Endothelial cell (in vitro differentiated cells): ENCODE data around the gene SH3BGRL. TPM values are rescaled to one million over a fixed set of nuclear protein-coding genes. Genes with fewer than 3 reads are reported as not detected.
"Not testable (repeated sequence)": the region's sequence is repeated elsewhere in the genome, so short reads cannot be mapped to it uniquely, and the experiment has no call there.

Experiments used
- DNase-seq: peaks from one replicate; pipeline ENCODE4 v3.0.0; 2021; ENCODE audit warnings: low spot score
- H3K27ac Mint-ChIP-seq: one replicate; pipeline ENCODE4 v1.8.0; 2021; ENCODE audit warnings: mixed read lengths, inconsistent platforms; ENCODE audit not compliant: unreplicated experiment
- H3K27me3 Mint-ChIP-seq: one replicate; pipeline ENCODE4 v1.8.0; 2021; ENCODE audit warnings: mild to moderate bottlenecking, moderate library complexity, mixed read lengths, inconsistent platforms; ENCODE audit not compliant: unreplicated experiment
- H3K36me3 Mint-ChIP-seq: one replicate; pipeline ENCODE4 v1.8.0; 2021; ENCODE audit warnings: mild to moderate bottlenecking, low read depth, mixed read lengths, inconsistent platforms; ENCODE audit not compliant: unreplicated experiment
- H3K4me1 Mint-ChIP-seq: one replicate; pipeline ENCODE4 v1.8.0; 2021; ENCODE audit warnings: mild to moderate bottlenecking, mixed read lengths, inconsistent platforms; ENCODE audit not compliant: unreplicated experiment
- H3K4me3 Mint-ChIP-seq: one replicate; pipeline ENCODE4 v1.8.0; 2021; ENCODE audit warnings: mild to moderate bottlenecking, mixed read lengths, inconsistent platforms; ENCODE audit not compliant: unreplicated experiment
- H3K9me3 Mint-ChIP-seq: one replicate; pipeline ENCODE4 v1.8.0; 2021; ENCODE audit warnings: mixed read lengths, inconsistent platforms; ENCODE audit not compliant: unreplicated experiment
- CTCF ChIP-seq: fragments of 200-600 bp; sonication (generic); IDR thresholded peaks from one replicate; pipeline ENCODE4 v1.5.0; 2021; ENCODE audit warnings: antibody characterized with exemption; ENCODE audit not compliant: unreplicated experiment
- total RNA-seq: library from RNA; stranded (reverse); fragmentation: NEBNext Ultra II Directional; extraction: Animal tissue kit (Norgen Biotek cat#: 25700); gene quantifications from one replicate; pipeline ENCODE4 v1.2.1, GENCODE V29; 2021; ENCODE audit not compliant: unreplicated experiment

The SH3BGRL gene
- total RNA-seq, 1 donor from 2014 or later, result 127 TPM

GRCh38 chrX:81308086-81308829 is 106.4 kb downstream of the SH3BGRL start:
- no peak for DNase-seq
- Mint-ChIP-seq H3K9me3 (no peaks in the 10 kb centered on the region), H3K36me3 (no peaks in the 10 kb centered on the region), H3K4me3 (no peak overlapping the region), H3K4me1 (no peaks in the 10 kb centered on the region), H3K27me3 (peaks cover 4% of the 10 kb centered on the region), H3K27ac (no peak overlapping the region)
- TF ChIP-seq CTCF, result no peak

- Mint-ChIP-seq H3K27ac (no peak overlapping the region), H3K4me1 (no peaks in the 10 kb centered on the region), H3K9me3 (no peaks in the 10 kb centered on the region), H3K36me3 (peaks cover 4% of the 10 kb centered on the region), H3K4me3 (no peak overlapping the region), H3K27me3 (peaks cover 3% of the 10 kb centered on the region)
- no peak for TF ChIP-seq CTCF
- DNase-seq, result no peak
Observed at GRCh38 chrX:81316163-81316562, 114.3 kb downstream of the SH3BGRL start.

- DNase-seq, H3K36me3 Mint-ChIP-seq, H3K27me3 Mint-ChIP-seq, H3K27ac Mint-ChIP-seq, H3K9me3 Mint-ChIP-seq, H3K4me1 Mint-ChIP-seq, H3K4me3 Mint-ChIP-seq: not testable (repeated sequence)
Observed at GRCh38 chrX:81331653-81332052, 129.8 kb downstream of the SH3BGRL start.

GRCh38 chrX:81336455-81337152 is 134.7 kb downstream of the SH3BGRL start:
- no peaks in the 10 kb centered on the region for H3K9me3 Mint-ChIP-seq
- H3K36me3 Mint-ChIP-seq, result no peaks in the 10 kb centered on the region
- no peak for DNase-seq

GRCh38 chrX:81337805-81338204 is 135.9 kb downstream of the SH3BGRL start:
- no peak for DNase-seq
- Mint-ChIP-seq H3K9me3 (no peaks in the 10 kb centered on the region), H3K4me1 (peaks cover 2% of the 10 kb centered on the region), H3K36me3 (no peaks in the 10 kb centered on the region), H3K27ac (no peak overlapping the region), H3K27me3 (peaks cover 1% of the 10 kb centered on the region), H3K4me3 (no peak overlapping the region)
- TF ChIP-seq CTCF, result no peak

More at GRCh38 chrX:81336455-81337152, 134.7 kb downstream of the SH3BGRL start:
- TF ChIP-seq CTCF, result no peak
- Mint-ChIP-seq H3K27me3 (peaks cover 1% of the 10 kb centered on the region), H3K4me3 (no peak overlapping the region), H3K4me1 (peaks cover 4% of the 10 kb centered on the region), H3K27ac (no peak overlapping the region)
